Peyer's patch (tissue), 4 donors: Measurements from ENCODE around the gene TCF21.

Experiments
- CTCF ChIP-seq, 6 experiments: fragments of 450-650 bp in 4 of 6; fragments of 200-600 bp in 2 of 6; sonication (generic) in 1 of 6; IDR thresholded peaks; one replicate each; pipeline ENCODE4 v1.5.1; 2017 to 2019; ENCODE audit warnings: antibody characterized with exemption in 6 of 6, mild to moderate bottlenecking in 3 of 6, moderate library complexity in 1 of 6
- POLR2A ChIP-seq, 2 donors: fragments of 450-650 bp; IDR thresholded peaks; one replicate each; pipeline ENCODE4 v1.5.1; 2017; ENCODE audit warnings: antibody characterized with exemption in 2 of 2, mild to moderate bottlenecking in 2 of 2, moderate library complexity in 2 of 2

- TF ChIP-seq CTCF (IDR thresholded peaks at IDR 0.05) = no peak
- TF ChIP-seq POLR2A (IDR thresholded peaks at IDR 0.05) = no peak
Measured at GRCh38 chr6:133855276-133855990, 33.5 kb upstream of the TCF21 start.
